ENCODE results near the gene SPATS2L. TPM values are rescaled to one million over a fixed set of nuclear protein-coding genes. Genes with fewer than 3 reads are reported as not detected.

The SPATS2L gene
- total and polyA plus RNA-seq, 2 of the 13 experiments (the other 11 are each of a cell fraction or from before 2014, with no cell fraction given) = 154 to 212 TPM

- TF ChIP-seq DZIP1 (CRISPR knock-in tag; IDR thresholded peaks at IDR 0.05) (no peak), ZNF263 (CRISPR knock-in tag; IDR thresholded peaks at IDR 0.05) (no peak), ZNF3 (CRISPR knock-in tag; IDR thresholded peaks at IDR 0.05) (no peak), PRDM10 (CRISPR knock-in tag; IDR thresholded peaks at IDR 0.05; ENCODE audit: low read depth) (no peak), PITX1 (CRISPR knock-in tag; IDR thresholded peaks at IDR 0.05) (peak; percentile 90; the same call in 1 of the 2 replicates), CBFB (CRISPR knock-in tag; IDR thresholded peaks at IDR 0.05) (0 out of 2 replicates have a peak, but pooled peaks have one; percentile 62), FOXO4 (CRISPR knock-in tag; conservative IDR thresholded peaks at IDR 0.05) (no peak), MYNN (CRISPR knock-in tag; IDR thresholded peaks at IDR 0.05; ENCODE audit: low read depth) (no peak), ZSCAN12 (CRISPR knock-in tag; IDR thresholded peaks at IDR 0.05) (no peak), SRF (IDR thresholded peaks at IDR 0.05; ENCODE audit: low read depth, low read length) (0 out of 2 replicates have a peak, but pooled peaks have one; percentile 18), ZNF577 (CRISPR knock-in tag; IDR thresholded peaks at IDR 0.05; ENCODE audit: borderline replicate concordance, low read depth) (no peak), PBX2 (CRISPR knock-in tag; IDR thresholded peaks at IDR 0.05) (no peak), SMC3 (IDR thresholded peaks at IDR 0.05; ENCODE audit: low read length) (no peak), ZKSCAN5 (CRISPR knock-in tag; IDR thresholded peaks at IDR 0.05) (no peak), GATAD2A (CRISPR knock-in tag; IDR thresholded peaks at IDR 0.05) (peak; percentile 99), ISL2 (CRISPR knock-in tag; IDR thresholded peaks at IDR 0.05) (peak; percentile 95), ARHGAP35 (CRISPR knock-in tag; IDR thresholded peaks at IDR 0.05; ENCODE audit: borderline replicate concordance) (no peak), RAD51 (IDR thresholded peaks at IDR 0.05; ENCODE audit: borderline replicate concordance) (no peak), TCF12 (IDR thresholded peaks at IDR 0.05) (no peak), TCF12 (CRISPR knock-in tag; IDR thresholded peaks at IDR 0.05) (no peak), ZNF317 (CRISPR knock-in tag; IDR thresholded peaks at IDR 0.05) (peak; percentile 75; the same call in 1 of the 2 replicates), ZUFSP (CRISPR knock-in tag; IDR thresholded peaks at IDR 0.05; ENCODE audit: borderline replicate concordance) (no peak)
These were observed 60.7 kb downstream of the SPATS2L start (continued) for GRCh38 chr2:200367155-200367554.
